Activated CD4-positive, alpha-beta T cell treated with anti-CD3 and anti-CD28 coated beads, Interleukin-2, amount 10 ng/mL, durations not matched to agents 7 days and 5 days (primary cell): ENCODE measurements around the gene CTNNA3. TPM values are rescaled to one million over a fixed set of nuclear protein-coding genes. Genes with fewer than 3 reads are reported as not detected.
"Not testable (repeated sequence)": the region's sequence is repeated elsewhere in the genome, so short reads cannot be mapped to it uniquely, and the experiment has no call there.

Source experiments
- CTCF ChIA-PET: fragments of 350-600 bp; sonication (Branson Sonifier 250); formaldehyde crosslinking; loops from one replicate; lab custom pipeline; 2021; ENCODE audit warnings: antibody characterized with exemption; lab: Charles Lee
- POLR2A ChIA-PET: fragments of 350-600 bp; sonication (Branson Sonifier 250); formaldehyde crosslinking; loops from one replicate; lab custom pipeline; 2021; ENCODE audit warnings: antibody characterized with exemption; lab: Charles Lee
- DNase-seq: peaks from one replicate; pipeline ENCODE4 v3.0.0-alpha.2; 2020
- H3K27ac Mint-ChIP-seq: one replicate; pipeline ENCODE4 v1.8.0; 2021; ENCODE audit warnings: mild to moderate bottlenecking, moderate library complexity, mixed read lengths
- H3K27me3 Mint-ChIP-seq: one replicate; pipeline ENCODE4 v1.8.0; 2021; ENCODE audit warnings: mixed read lengths
- H3K36me3 Mint-ChIP-seq: one replicate; pipeline ENCODE4 v1.8.0; 2021; ENCODE audit warnings: low read depth, mixed read lengths
- H3K4me1 Mint-ChIP-seq: one replicate; pipeline ENCODE4 v1.8.0; 2021; ENCODE audit warnings: mixed read lengths
- H3K4me3 Mint-ChIP-seq: one replicate; pipeline ENCODE4 v1.8.0; 2021; ENCODE audit warnings: mild to moderate bottlenecking, moderate library complexity, mixed read lengths
- H3K9me3 Mint-ChIP-seq: one replicate; pipeline ENCODE4 v1.8.0; 2021; ENCODE audit warnings: mixed read lengths
- total RNA-seq, 2 experiments: library from RNA; stranded (reverse); gene quantifications; one replicate each; pipeline ENCODE4 v1.2.3, GENCODE V29; 2021

Gene CTNNA3
- total RNA-seq, 2 experiments from 2014 or later = 0.57 to 0.58 TPM

- POLR2A ChIA-PET = no interaction called here
- CTCF ChIA-PET = no interaction called here
- Mint-ChIP-seq H3K9me3 (no peaks in the 10 kb centered on the region), H3K4me3 (no peak overlapping the region), H3K27me3 (no peaks in the 10 kb centered on the region), H3K4me1 (no peaks in the 10 kb centered on the region), H3K27ac (no peak overlapping the region), H3K36me3 (no peaks in the 10 kb centered on the region)
- DNase-seq = no peak
These were observed 456.0 kb downstream of the CTNNA3 start for GRCh38 chr10:67239864-67240497.

GRCh38 chr10:67230680-67231500 is 465.1 kb downstream of the CTNNA3 start:
- H3K4me1 Mint-ChIP-seq, H3K9me3 Mint-ChIP-seq, CTCF ChIA-PET, DNase-seq, POLR2A ChIA-PET, H3K36me3 Mint-ChIP-seq, H3K27ac Mint-ChIP-seq, H3K4me3 Mint-ChIP-seq: not testable (repeated sequence)
- H3K27me3 Mint-ChIP-seq = peaks cover 11% of the 10 kb centered on the region

GRCh38 chr10:67225226-67225625 is 470.8 kb downstream of the CTNNA3 start:
- Mint-ChIP-seq H3K36me3 (no peaks in the 10 kb centered on the region), H3K9me3 (peaks cover 5% of the 10 kb centered on the region), H3K27me3 (peaks cover 6% of the 10 kb centered on the region), H3K4me3 (no peak overlapping the region), H3K4me1 (no peaks in the 10 kb centered on the region), H3K27ac (no peak overlapping the region)
- ChIA-PET CTCF (no interaction called here), POLR2A (no interaction called here)
- no peak for DNase-seq

- DNase-seq = no peak
- H3K9me3 Mint-ChIP-seq = peaks cover 5% of the 10 kb centered on the region
- no peak overlapping the region for H3K27ac Mint-ChIP-seq
- ChIA-PET CTCF (no interaction called here), POLR2A (no interaction called here)
- no peaks in the 10 kb centered on the region for H3K36me3 Mint-ChIP-seq
- no peaks in the 10 kb centered on the region for H3K27me3 Mint-ChIP-seq
- H3K4me1 Mint-ChIP-seq = no peaks in the 10 kb centered on the region
- no peak overlapping the region for H3K4me3 Mint-ChIP-seq
These were observed 471.4 kb downstream of the CTNNA3 start for GRCh38 chr10:67224553-67224952.

GRCh38 chr10:67222934-67223333 is 473.1 kb downstream of the CTNNA3 start:
- CTCF ChIA-PET = interaction anchor here (0.6 kb wide), 1 partner anchor 203 kb away, joined by 3 read pairs; no protein-coding TSS in a partner anchor

GRCh38 chr10:67221939-67222494 is 474.0 kb downstream of the CTNNA3 start:
- no peaks in the 10 kb centered on the region for H3K4me1 Mint-ChIP-seq
- no peak overlapping the region for H3K27ac Mint-ChIP-seq
- H3K9me3 Mint-ChIP-seq = no peaks in the 10 kb centered on the region
- H3K4me3 Mint-ChIP-seq = no peak overlapping the region
- CTCF ChIA-PET = no interaction called here
- no peaks in the 10 kb centered on the region for H3K36me3 Mint-ChIP-seq
- POLR2A ChIA-PET = no interaction called here
- DNase-seq = no peak
- H3K27me3 Mint-ChIP-seq = no peaks in the 10 kb centered on the region

More at GRCh38 chr10:67222934-67223333, 473.1 kb downstream of the CTNNA3 start:
- H3K27ac Mint-ChIP-seq = no peak overlapping the region
- no peak overlapping the region for H3K4me3 Mint-ChIP-seq
- no peaks in the 10 kb centered on the region for H3K36me3 Mint-ChIP-seq
- no peaks in the 10 kb centered on the region for H3K27me3 Mint-ChIP-seq
- H3K9me3 Mint-ChIP-seq = peaks cover 5% of the 10 kb centered on the region
- no peaks in the 10 kb centered on the region for H3K4me1 Mint-ChIP-seq
- DNase-seq = no peak
- POLR2A ChIA-PET = no interaction called here

GRCh38 chr10:67211680-67212079 is 484.3 kb downstream of the CTNNA3 start:
- no peaks in the 10 kb centered on the region for H3K4me1 Mint-ChIP-seq
- no peaks in the 10 kb centered on the region for H3K27me3 Mint-ChIP-seq
- H3K9me3 Mint-ChIP-seq = no peaks in the 10 kb centered on the region
- no peak for DNase-seq
- ChIA-PET POLR2A (no interaction called here), CTCF (no interaction called here)
- H3K36me3 Mint-ChIP-seq = no peaks in the 10 kb centered on the region
- H3K4me3 Mint-ChIP-seq = no peak overlapping the region
- no peak overlapping the region for H3K27ac Mint-ChIP-seq

GRCh38 chr10:67207923-67208322 is 488.1 kb downstream of the CTNNA3 start:
- H3K9me3 Mint-ChIP-seq, CTCF ChIA-PET, POLR2A ChIA-PET, H3K4me1 Mint-ChIP-seq, H3K27me3 Mint-ChIP-seq, H3K27ac Mint-ChIP-seq, H3K4me3 Mint-ChIP-seq, H3K36me3 Mint-ChIP-seq, DNase-seq: not testable (repeated sequence)

- Mint-ChIP-seq H3K9me3 (peaks cover 2% of the 10 kb centered on the region), H3K4me1 (no peaks in the 10 kb centered on the region), H3K4me3 (no peak overlapping the region), H3K36me3 (no peaks in the 10 kb centered on the region), H3K27ac (no peak overlapping the region), H3K27me3 (no peaks in the 10 kb centered on the region)
- ChIA-PET CTCF (no interaction called here), POLR2A (no interaction called here)
- DNase-seq = no peak
These were observed 495.0 kb downstream of the CTNNA3 start for GRCh38 chr10:67200913-67201564.

- ChIA-PET CTCF (no interaction called here), POLR2A (no interaction called here)
- no peaks in the 10 kb centered on the region for H3K27me3 Mint-ChIP-seq
- no peaks in the 10 kb centered on the region for H3K9me3 Mint-ChIP-seq
- H3K4me3 Mint-ChIP-seq = no peak overlapping the region
- H3K36me3 Mint-ChIP-seq = no peaks in the 10 kb centered on the region
- H3K4me1 Mint-ChIP-seq = no peaks in the 10 kb centered on the region
- DNase-seq = no peak
- no peak overlapping the region for H3K27ac Mint-ChIP-seq
These were observed 520.6 kb downstream of the CTNNA3 start for GRCh38 chr10:67175354-67175753.

GRCh38 chr10:67173787-67174186 is 522.2 kb downstream of the CTNNA3 start:
- H3K27me3 Mint-ChIP-seq = no peaks in the 10 kb centered on the region
- H3K36me3 Mint-ChIP-seq = no peaks in the 10 kb centered on the region
- ChIA-PET CTCF (no interaction called here), POLR2A (no interaction called here)
- peaks cover 2% of the 10 kb centered on the region for H3K9me3 Mint-ChIP-seq
- no peak overlapping the region for H3K4me3 Mint-ChIP-seq
- H3K27ac Mint-ChIP-seq = no peak overlapping the region
- no peaks in the 10 kb centered on the region for H3K4me1 Mint-ChIP-seq
- DNase-seq = no peak

GRCh38 chr10:67171970-67172369 is 524.0 kb downstream of the CTNNA3 start:
- DNase-seq = no peak
- H3K36me3 Mint-ChIP-seq = no peaks in the 10 kb centered on the region
- no peaks in the 10 kb centered on the region for H3K4me1 Mint-ChIP-seq
- CTCF ChIA-PET = no interaction called here
- peaks cover 5% of the 10 kb centered on the region for H3K9me3 Mint-ChIP-seq
- no peak overlapping the region for H3K4me3 Mint-ChIP-seq
- no peaks in the 10 kb centered on the region for H3K27me3 Mint-ChIP-seq
- no peak overlapping the region for H3K27ac Mint-ChIP-seq
- POLR2A ChIA-PET = no interaction called here

- no peaks in the 10 kb centered on the region for H3K27me3 Mint-ChIP-seq
These were observed 539.8 kb downstream of the CTNNA3 start for GRCh38 chr10:67156239-67156638.

More at GRCh38 chr10:67156239-67156638, 539.8 kb downstream of the CTNNA3 start:
- CTCF ChIA-PET = no interaction called here
- H3K9me3 Mint-ChIP-seq = no peaks in the 10 kb centered on the region
- H3K4me3 Mint-ChIP-seq = no peak overlapping the region
- no peak for DNase-seq
- no peaks in the 10 kb centered on the region for H3K4me1 Mint-ChIP-seq
- H3K36me3 Mint-ChIP-seq = no peaks in the 10 kb centered on the region
- H3K27ac Mint-ChIP-seq = no peak overlapping the region
- POLR2A ChIA-PET = no interaction called here
